ENCODE data around the gene TGFBR3. TPM values are rescaled to one million over a fixed set of nuclear protein-coding genes. Genes with fewer than 3 reads are reported as not detected.

The TGFBR3 gene
- total and polyA plus RNA-seq, 9 of the 15 experiments (the other 6 are each of a cell fraction or from before 2014, with no cell fraction given), result 3.6 to 32.4 (median 15.6) TPM

DNA sequence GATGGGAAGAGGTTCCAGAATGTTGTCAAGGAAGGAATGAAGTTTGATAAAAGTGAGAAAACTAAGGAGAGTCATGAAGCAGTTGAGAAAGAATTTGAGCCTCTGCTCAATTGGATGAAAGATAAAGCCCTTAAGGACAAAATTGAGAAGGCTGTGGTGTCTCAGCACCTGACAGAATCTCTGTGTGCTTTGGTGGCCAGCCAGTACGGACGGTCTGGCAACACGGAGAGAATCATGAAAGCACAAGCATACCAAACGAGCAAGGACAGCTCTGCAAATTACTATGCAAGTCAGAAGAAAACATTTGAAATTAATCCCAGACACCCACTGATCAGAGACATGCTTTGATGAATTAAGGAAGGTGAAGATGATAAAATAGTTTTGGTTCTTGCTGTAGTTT, 242.5 kb downstream of the TGFBR3 start (continued):
- TF ChIP-seq ARID3A (IDR thresholded peaks at IDR 0.05; ENCODE audit: borderline replicate concordance, low read depth, low read length) (no peak), ZNF217 (CRISPR knock-in tag; IDR thresholded peaks at IDR 0.05) (no peak)

DNA sequence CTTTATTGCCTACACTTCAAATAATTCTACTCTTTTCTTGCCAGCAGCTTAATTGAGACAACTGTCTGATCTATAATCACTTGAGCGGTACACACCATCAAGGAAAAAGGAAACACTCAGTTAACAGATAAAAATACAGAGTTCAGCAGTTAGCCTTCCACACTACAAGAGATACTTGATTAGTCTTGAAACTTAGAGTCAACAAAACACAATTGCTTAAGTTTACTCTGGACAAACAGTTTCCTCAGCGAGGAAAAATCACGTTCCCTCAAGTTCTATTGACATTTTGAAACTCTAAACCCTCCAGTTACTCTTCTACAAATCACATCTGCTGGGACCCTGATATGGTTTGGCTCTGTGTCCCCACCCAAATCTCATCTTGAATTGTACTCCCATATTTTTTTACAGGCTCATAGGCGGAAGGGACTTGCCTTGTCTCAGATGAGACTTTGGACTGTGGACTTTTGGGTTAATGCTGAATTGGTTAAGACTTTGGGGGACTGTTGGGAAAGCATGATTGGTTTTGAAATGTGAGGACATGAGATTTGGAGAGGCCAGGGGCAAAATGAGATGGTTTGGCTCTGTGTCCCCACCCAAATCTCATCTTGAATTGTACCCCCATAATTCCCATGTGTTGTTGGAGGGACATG, 244.9 kb downstream of the TGFBR3 start:
- Histone ChIP-seq H3K27me3 (ENCODE audit: control insufficient read depth in 2 of 2, insufficient read depth in 2 of 2, low read length in 2 of 2) (no peaks in the 10 kb centered on the region), H4K20me1 (replicated peaks; ENCODE audit: control insufficient read depth, insufficient read depth, low read length) (no peaks in the 10 kb centered on the region), H3K9ac (ENCODE audit: insufficient read depth in 1 of 2, low read depth in 2 of 2, low read length in 2 of 2) (no peak overlapping the region), H3K79me2 (ENCODE audit: control insufficient read depth, insufficient read depth, low read length) (no peaks in the 10 kb centered on the region), H3K36me3 (ENCODE audit: control insufficient read depth, insufficient read depth, low read length) (no peaks in the 10 kb centered on the region), H3K4me1 (replicated peaks in 1 of 2; ENCODE audit: control insufficient read depth in 2 of 2, insufficient read depth in 2 of 2, low read length in 2 of 2) (no peaks in the 10 kb centered on the region), H2AFZ (ENCODE audit: low read depth, low read length) (no peak overlapping the region), H3K9me3 (replicated peaks; ENCODE audit: control insufficient read depth, insufficient read depth, low read depth, low read length) (no peaks in the 10 kb centered on the region; the same call in 1 of the 2 replicates), H3K4me3 (no peak overlapping the region), H3K9me1 (ENCODE audit: control insufficient read depth, insufficient read depth, low read length) (no peaks in the 10 kb centered on the region), H3K4me2 (ENCODE audit: insufficient read depth, low read length) (no peak overlapping the region), H3K27ac (ENCODE audit: extremely low read depth, low read depth, low read length) (no peak overlapping the region)
- DNase-seq (ENCODE audit: extremely low read depth in 1 of 4, low spot score in 3 of 4) (no peak), FAIRE-seq (no peak), ATAC-seq (no peak)
- ChIA-PET POLR2A (no interaction called here), CTCF (ENCODE audit: low intra/inter-chr PET ratio) (no interaction called here)
- WGBS (ENCODE audit: insufficient coverage, low coverage, missing lambda C conversion rate), result 32% methylated on average over 4 of the region's 4 CpGs
- in situ Hi-C loops (cut with MboI) (no loop called here), intact Hi-C loops (cut with micrococcal nuclease) (no loop called here)
- BruUV-seq (replicated peaks), result no TSS peak
- TF ChIP-seq KLF6 (CRISPR knock-in tag; IDR thresholded peaks at IDR 0.05; ENCODE audit: borderline replicate concordance) (no peak), TCF7L2 (IDR thresholded peaks at IDR 0.05; ENCODE audit: low read depth, low read length) (no peak), NFYB (IDR thresholded peaks at IDR 0.05; ENCODE audit: extremely low read depth, insufficient read length) (no peak)
- TF ChIP-seq, protein P1, sequence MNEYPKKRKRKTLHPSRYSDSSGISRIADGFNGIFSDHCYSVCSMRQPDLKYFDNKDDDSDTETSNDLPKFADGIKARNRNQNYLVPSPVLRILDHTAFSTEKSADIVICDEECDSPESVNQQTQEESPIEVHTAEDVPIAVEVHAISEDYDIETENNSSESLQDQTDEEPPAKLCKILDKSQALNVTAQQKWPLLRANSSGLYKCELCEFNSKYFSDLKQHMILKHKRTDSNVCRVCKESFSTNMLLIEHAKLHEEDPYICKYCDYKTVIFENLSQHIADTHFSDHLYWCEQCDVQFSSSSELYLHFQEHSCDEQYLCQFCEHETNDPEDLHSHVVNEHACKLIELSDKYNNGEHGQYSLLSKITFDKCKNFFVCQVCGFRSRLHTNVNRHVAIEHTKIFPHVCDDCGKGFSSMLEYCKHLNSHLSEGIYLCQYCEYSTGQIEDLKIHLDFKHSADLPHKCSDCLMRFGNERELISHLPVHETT (CRISPR knock-in tag; conservative IDR thresholded peaks at IDR 0.05 in 1 of 2, IDR thresholded peaks at IDR 0.05 in 1 of 2), result no peak
- TF ChIP-seq, protein P2, sequence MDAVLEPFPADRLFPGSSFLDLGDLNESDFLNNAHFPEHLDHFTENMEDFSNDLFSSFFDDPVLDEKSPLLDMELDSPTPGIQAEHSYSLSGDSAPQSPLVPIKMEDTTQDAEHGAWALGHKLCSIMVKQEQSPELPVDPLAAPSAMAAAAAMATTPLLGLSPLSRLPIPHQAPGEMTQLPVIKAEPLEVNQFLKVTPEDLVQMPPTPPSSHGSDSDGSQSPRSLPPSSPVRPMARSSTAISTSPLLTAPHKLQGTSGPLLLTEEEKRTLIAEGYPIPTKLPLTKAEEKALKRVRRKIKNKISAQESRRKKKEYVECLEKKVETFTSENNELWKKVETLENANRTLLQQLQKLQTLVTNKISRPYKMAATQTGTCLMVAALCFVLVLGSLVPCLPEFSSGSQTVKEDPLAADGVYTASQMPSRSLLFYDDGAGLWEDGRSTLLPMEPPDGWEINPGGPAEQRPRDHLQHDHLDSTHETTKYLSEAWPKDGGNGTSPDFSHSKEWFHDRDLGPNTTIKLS (IDR thresholded peaks at IDR 0.05; ENCODE audit: borderline replicate concordance, low read depth), result no peak
- TF ChIP-seq, protein P3, sequence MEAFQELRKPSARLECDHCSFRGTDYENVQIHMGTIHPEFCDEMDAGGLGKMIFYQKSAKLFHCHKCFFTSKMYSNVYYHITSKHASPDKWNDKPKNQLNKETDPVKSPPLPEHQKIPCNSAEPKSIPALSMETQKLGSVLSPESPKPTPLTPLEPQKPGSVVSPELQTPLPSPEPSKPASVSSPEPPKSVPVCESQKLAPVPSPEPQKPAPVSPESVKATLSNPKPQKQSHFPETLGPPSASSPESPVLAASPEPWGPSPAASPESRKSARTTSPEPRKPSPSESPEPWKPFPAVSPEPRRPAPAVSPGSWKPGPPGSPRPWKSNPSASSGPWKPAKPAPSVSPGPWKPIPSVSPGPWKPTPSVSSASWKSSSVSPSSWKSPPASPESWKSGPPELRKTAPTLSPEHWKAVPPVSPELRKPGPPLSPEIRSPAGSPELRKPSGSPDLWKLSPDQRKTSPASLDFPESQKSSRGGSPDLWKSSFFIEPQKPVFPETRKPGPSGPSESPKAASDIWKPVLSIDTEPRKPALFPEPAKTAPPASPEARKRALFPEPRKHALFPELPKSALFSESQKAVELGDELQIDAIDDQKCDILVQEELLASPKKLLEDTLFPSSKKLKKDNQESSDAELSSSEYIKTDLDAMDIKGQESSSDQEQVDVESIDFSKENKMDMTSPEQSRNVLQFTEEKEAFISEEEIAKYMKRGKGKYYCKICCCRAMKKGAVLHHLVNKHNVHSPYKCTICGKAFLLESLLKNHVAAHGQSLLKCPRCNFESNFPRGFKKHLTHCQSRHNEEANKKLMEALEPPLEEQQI (IDR thresholded peaks at IDR 0.05), result peak; percentile 55; the same call in 1 of the 2 replicates
